ENCODE measurements around the gene POLDIP2. TPM values are rescaled to one million over a fixed set of nuclear protein-coding genes. Genes with fewer than 3 reads are reported as not detected.
A peak's percentile ranks its signal among the peaks of the same experiment; 100 is the strongest.

The POLDIP2 gene
- total and polyA plus RNA-seq, 2 of the 13 experiments (the other 11 are each of a cell fraction or from before 2014, with no cell fraction given) = 85.9 to 114 TPM

- TF ChIP-seq, protein P1, sequence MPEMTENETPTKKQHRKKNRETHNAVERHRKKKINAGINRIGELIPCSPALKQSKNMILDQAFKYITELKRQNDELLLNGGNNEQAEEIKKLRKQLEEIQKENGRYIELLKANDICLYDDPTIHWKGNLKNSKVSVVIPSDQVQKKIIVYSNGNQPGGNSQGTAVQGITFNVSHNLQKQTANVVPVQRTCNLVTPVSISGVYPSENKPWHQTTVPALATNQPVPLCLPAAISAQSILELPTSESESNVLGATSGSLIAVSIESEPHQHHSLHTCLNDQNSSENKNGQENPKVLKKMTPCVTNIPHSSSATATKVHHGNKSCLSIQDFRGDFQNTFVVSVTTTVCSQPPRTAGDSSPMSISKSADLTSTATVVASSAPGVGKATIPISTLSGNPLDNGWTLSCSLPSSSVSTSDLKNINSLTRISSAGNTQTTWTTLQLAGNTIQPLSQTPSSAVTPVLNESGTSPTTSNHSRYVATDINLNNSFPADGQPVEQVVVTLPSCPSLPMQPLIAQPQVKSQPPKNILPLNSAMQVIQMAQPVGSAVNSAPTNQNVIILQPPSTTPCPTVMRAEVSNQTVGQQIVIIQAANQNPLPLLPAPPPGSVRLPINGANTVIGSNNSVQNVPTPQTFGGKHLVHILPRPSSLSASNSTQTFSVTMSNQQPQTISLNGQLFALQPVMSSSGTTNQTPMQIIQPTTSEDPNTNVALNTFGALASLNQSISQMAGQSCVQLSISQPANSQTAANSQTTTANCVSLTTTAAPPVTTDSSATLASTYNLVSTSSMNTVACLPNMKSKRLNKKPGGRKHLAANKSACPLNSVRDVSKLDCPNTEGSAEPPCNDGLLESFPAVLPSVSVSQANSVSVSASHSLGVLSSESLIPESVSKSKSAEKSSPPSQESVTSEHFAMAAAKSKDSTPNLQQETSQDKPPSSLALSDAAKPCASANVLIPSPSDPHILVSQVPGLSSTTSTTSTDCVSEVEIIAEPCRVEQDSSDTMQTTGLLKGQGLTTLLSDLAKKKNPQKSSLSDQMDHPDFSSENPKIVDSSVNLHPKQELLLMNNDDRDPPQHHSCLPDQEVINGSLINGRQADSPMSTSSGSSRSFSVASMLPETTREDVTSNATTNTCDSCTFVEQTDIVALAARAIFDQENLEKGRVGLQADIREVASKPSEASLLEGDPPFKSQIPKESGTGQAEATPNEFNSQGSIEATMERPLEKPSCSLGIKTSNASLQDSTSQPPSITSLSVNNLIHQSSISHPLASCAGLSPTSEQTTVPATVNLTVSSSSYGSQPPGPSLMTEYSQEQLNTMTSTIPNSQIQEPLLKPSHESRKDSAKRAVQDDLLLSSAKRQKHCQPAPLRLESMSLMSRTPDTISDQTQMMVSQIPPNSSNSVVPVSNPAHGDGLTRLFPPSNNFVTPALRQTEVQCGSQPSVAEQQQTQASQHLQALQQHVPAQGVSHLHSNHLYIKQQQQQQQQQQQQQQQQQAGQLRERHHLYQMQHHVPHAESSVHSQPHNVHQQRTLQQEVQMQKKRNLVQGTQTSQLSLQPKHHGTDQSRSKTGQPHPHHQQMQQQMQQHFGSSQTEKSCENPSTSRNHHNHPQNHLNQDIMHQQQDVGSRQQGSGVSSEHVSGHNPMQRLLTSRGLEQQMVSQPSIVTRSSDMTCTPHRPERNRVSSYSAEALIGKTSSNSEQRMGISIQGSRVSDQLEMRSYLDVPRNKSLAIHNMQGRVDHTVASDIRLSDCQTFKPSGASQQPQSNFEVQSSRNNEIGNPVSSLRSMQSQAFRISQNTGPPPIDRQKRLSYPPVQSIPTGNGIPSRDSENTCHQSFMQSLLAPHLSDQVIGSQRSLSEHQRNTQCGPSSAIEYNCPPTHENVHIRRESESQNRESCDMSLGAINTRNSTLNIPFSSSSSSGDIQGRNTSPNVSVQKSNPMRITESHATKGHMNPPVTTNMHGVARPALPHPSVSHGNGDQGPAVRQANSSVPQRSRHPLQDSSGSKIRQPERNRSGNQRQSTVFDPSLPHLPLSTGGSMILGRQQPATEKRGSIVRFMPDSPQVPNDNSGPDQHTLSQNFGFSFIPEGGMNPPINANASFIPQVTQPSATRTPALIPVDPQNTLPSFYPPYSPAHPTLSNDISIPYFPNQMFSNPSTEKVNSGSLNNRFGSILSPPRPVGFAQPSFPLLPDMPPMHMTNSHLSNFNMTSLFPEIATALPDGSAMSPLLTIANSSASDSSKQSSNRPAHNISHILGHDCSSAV (CRISPR knock-in tag; IDR thresholded peaks at IDR 0.05; ENCODE audit: borderline replicate concordance) = no peak
- no peak for TF ChIP-seq ZNF33A (CRISPR knock-in tag; IDR thresholded peaks at IDR 0.05; ENCODE audit: borderline replicate concordance)
- no peak for TF ChIP-seq ZNF18 (CRISPR knock-in tag; IDR thresholded peaks at IDR 0.05; ENCODE audit: insufficient replicate concordance)
- peak; percentile 72; the same call in 1 of the 2 replicates for TF ChIP-seq ZNF747 (CRISPR knock-in tag; IDR thresholded peaks at IDR 0.05; ENCODE audit: borderline replicate concordance)
- TF ChIP-seq MAF1 (CRISPR knock-in tag; IDR thresholded peaks at IDR 0.05; ENCODE audit: borderline replicate concordance) = no peak
- TF ChIP-seq, protein P2, sequence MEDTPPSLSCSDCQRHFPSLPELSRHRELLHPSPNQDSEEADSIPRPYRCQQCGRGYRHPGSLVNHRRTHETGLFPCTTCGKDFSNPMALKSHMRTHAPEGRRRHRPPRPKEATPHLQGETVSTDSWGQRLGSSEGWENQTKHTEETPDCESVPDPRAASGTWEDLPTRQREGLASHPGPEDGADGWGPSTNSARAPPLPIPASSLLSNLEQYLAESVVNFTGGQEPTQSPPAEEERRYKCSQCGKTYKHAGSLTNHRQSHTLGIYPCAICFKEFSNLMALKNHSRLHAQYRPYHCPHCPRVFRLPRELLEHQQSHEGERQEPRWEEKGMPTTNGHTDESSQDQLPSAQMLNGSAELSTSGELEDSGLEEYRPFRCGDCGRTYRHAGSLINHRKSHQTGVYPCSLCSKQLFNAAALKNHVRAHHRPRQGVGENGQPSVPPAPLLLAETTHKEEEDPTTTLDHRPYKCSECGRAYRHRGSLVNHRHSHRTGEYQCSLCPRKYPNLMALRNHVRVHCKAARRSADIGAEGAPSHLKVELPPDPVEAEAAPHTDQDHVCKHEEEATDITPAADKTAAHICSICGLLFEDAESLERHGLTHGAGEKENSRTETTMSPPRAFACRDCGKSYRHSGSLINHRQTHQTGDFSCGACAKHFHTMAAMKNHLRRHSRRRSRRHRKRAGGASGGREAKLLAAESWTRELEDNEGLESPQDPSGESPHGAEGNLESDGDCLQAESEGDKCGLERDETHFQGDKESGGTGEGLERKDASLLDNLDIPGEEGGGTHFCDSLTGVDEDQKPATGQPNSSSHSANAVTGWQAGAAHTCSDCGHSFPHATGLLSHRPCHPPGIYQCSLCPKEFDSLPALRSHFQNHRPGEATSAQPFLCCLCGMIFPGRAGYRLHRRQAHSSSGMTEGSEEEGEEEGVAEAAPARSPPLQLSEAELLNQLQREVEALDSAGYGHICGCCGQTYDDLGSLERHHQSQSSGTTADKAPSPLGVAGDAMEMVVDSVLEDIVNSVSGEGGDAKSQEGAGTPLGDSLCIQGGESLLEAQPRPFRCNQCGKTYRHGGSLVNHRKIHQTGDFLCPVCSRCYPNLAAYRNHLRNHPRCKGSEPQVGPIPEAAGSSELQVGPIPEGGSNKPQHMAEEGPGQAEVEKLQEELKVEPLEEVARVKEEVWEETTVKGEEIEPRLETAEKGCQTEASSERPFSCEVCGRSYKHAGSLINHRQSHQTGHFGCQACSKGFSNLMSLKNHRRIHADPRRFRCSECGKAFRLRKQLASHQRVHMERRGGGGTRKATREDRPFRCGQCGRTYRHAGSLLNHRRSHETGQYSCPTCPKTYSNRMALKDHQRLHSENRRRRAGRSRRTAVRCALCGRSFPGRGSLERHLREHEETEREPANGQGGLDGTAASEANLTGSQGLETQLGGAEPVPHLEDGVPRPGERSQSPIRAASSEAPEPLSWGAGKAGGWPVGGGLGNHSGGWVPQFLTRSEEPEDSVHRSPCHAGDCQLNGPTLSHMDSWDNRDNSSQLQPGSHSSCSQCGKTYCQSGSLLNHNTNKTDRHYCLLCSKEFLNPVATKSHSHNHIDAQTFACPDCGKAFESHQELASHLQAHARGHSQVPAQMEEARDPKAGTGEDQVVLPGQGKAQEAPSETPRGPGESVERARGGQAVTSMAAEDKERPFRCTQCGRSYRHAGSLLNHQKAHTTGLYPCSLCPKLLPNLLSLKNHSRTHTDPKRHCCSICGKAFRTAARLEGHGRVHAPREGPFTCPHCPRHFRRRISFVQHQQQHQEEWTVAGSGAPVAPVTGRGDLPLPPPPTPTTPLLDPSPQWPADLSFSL (CRISPR knock-in tag; IDR thresholded peaks at IDR 0.05) = 0 out of 2 replicates have a peak, but pooled peaks have one; percentile 44
- TF ChIP-seq TCF7 (IDR thresholded peaks at IDR 0.05; ENCODE audit: low read depth) = peak; percentile 15; the same call in 1 of the 2 replicates
- TF ChIP-seq NFKB2 (CRISPR knock-in tag; IDR thresholded peaks at IDR 0.05; ENCODE audit: borderline replicate concordance) = no peak; the same call in 1 of the 2 replicates
- no peak for TF ChIP-seq ZNF782 (CRISPR knock-in tag; IDR thresholded peaks at IDR 0.05; ENCODE audit: borderline replicate concordance)
- peak; percentile 52; the same call in 1 of the 2 replicates for TF ChIP-seq NCOA2 (CRISPR knock-in tag; IDR thresholded peaks at IDR 0.05)
- TF ChIP-seq ZKSCAN8 (CRISPR knock-in tag; IDR thresholded peaks at IDR 0.05; ENCODE audit: borderline replicate concordance) = 0 out of 2 replicates have a peak, but pooled peaks have one; percentile 14
Observed at GRCh38 chr17:28404812-28405570, 47.7 kb upstream of the POLDIP2 start (continued).
